Fibroblast of skin of left biceps (primary cell): ENCODE measurements around the gene ESYT2.
A peak's percentile ranks its signal among the peaks of the same experiment; 100 is the strongest.
"Not testable (repeated sequence)": the region's sequence is repeated elsewhere in the genome, so short reads cannot be mapped to it uniquely, and the experiment has no call there.

Source experiments
- DNase-seq, 2 experiments: peaks; one replicate each; pipeline ENCODE4 v3.0.0-alpha.2; 2013; ENCODE audit warnings: low read depth in 2 of 2

ESYT2 gene

GRCh38 chr7:158829342-158830210 lies at the start of gene ESYT2:
Gene ESYT2, minus strand, starts transcription at chr7:158829509. Its CDS starts 91 bp downstream, at chr7:158829418.
- DNase-seq, result peak; percentile 90 to 93

GRCh38 chr7:158878151-158879079 lies 49.1 kb upstream of the ESYT2 start:
- DNase-seq, result not testable (repeated sequence)

DNA sequence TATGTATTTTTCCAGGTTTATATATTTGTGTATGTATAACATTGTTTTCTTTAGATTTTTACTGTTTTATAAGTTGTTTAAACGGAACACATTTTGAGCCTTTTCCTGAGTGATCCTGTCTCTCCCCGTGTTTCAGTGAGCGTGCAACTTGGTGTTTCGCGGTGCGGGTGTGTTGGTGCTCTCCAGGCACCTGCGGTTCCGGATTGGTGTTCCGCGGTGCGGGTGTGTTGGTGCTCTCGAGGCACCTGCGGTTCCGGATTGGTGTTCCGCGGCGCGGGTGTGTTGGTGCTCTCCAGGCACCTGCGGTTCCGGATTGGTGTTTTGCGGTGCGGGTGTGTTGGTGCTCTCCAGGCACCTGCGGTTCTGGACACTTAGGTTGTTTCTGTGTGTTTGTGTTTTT lies 47.7 kb upstream of the ESYT2 start:
- DNase-seq, result no peak

- DNase-seq, result no peak
Measured at GRCh38 chr7:158869876-158870275, 40.6 kb upstream of the ESYT2 start.

DNA sequence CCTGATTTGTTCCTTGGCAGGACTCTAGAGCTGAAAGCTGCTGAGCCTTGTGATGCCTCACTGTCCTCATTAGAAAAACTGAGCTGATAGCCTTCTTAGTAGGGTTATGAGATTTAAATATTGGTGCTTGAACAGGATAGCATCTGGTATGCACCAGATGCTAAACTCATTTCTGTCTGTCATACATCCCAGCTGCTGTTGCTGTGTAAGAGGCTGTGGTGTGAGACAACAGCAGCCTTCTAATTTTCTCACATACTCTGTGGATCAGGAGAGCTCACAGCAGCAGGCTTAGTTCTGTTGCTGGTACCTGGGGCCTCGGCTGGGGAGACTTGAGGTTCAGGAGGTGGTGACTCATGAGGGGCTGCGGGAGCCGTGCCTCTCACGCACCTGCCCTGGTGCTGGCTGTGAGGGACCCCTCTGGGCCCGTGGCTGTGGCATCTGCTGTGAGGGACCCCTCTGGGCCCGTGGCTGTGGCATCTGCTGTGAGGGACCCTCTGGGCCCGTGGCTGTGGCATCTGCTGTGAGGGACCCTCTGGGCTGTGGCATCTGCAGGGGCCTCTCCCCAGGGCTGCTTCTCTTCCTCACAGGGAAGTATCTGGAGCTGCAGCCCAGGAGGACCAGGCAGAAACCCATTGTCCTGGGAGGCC lies 39.6 kb upstream of the ESYT2 start:
- no peak for DNase-seq

- no peak for DNase-seq
Measured at GRCh38 chr7:158867214-158867984, 38.1 kb upstream of the ESYT2 start.

DNA sequence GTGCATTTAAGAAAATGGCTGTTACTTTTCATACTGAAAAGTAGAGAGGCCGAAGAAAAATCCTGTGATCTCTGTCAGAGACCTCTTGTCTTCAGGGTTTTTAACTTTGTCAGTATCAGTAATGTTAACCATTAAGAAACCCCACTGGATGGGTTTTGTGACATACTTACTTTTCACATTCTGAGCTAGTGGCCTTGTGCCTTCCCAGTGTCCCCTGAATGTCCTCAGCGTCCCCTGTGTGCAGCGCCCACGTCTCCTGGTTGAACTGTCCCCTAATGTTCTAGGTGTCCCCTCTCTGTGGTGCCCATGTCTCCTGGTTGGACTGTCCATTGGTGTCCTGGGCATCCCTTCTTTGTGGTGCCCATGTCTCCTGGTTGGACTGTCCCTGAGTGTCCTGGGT lies 36.7 kb upstream of the ESYT2 start:
- no peak for DNase-seq

GRCh38 chr7:158865462-158865922 lies 36.2 kb upstream of the ESYT2 start:
- no peak for DNase-seq

- no peak for DNase-seq
Measured at GRCh38 chr7:158864833-158865232, 35.5 kb upstream of the ESYT2 start.

GRCh38 chr7:158864507-158864820 lies 35.2 kb upstream of the ESYT2 start:
- DNase-seq, result no peak

GRCh38 chr7:158863611-158864506 lies 34.5 kb upstream of the ESYT2 start:
- DNase-seq, result peak; percentile 54 to 58

GRCh38 chr7:158862985-158863610 lies 33.8 kb upstream of the ESYT2 start:
- DNase-seq, result not testable (repeated sequence)

- DNase-seq, result no peak
Measured at GRCh38 chr7:158861936-158862704, 32.8 kb upstream of the ESYT2 start.

DNA sequence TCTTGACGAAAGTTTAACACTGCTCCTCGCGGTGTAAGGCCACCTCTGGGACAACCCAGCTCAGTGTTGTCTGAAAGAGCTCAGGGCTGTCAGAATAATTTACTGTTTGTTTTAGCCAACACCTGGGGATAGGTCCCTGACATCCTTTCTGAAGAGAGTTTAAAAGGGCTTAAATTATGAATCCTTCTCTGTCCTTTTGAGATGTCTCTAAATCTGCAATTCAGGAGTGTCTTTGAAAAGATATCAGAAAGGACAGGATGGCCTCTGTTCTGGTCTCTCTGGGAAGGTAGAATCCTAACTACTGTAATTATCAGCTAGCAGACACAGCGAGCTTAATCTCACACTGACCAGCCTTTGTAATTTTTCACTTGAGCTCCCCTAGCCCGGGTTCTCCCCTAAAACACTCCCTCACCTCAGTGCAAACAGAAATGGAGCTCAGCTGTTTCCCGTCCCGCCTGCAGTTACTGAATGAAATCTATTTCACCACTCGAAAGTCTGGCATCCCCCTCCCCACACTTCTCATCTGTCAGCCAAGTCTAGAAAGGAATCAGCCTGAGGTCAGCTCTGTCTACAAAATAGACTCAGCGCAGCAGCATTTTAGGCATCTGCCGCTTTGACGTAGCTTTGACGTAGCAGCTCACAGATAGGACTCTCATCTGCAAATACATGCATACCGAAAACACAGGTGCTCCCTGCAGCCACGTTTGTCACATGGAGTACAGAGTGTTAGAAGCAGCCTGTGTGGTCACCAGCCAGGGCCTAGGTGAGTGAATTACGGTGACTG lies 31.9 kb upstream of the ESYT2 start:
- DNase-seq, result no peak

- no peak for DNase-seq
Measured at GRCh38 chr7:158860394-158860793, 31.1 kb upstream of the ESYT2 start.

GRCh38 chr7:158858592-158859503 lies 29.5 kb upstream of the ESYT2 start:
- no peak for DNase-seq
